Occipital lobe (tissue), 2 donors: Measurements from ENCODE around the gene SARDH. TPM values are rescaled to one million over a fixed set of nuclear protein-coding genes. Genes with fewer than 3 reads are reported as not detected.
"Not testable (repeated sequence)": the region's sequence is repeated elsewhere in the genome, so short reads cannot be mapped to it uniquely, and the experiment has no call there.

Experiments
- DNase-seq: peaks from one replicate; lab custom pipeline; 2025; lab: John Stamatoyannopoulos, UW
- total RNA-seq: library from RNA; depleted of rRNA; stranded (reverse); fragments of >200 nt; gene quantifications from one replicate; pipeline ENCODE4 v1.2.3, GENCODE V29; 2014

Gene SARDH
- total RNA-seq, 1 donor from 2014 or later = 2.5 TPM

DNA sequence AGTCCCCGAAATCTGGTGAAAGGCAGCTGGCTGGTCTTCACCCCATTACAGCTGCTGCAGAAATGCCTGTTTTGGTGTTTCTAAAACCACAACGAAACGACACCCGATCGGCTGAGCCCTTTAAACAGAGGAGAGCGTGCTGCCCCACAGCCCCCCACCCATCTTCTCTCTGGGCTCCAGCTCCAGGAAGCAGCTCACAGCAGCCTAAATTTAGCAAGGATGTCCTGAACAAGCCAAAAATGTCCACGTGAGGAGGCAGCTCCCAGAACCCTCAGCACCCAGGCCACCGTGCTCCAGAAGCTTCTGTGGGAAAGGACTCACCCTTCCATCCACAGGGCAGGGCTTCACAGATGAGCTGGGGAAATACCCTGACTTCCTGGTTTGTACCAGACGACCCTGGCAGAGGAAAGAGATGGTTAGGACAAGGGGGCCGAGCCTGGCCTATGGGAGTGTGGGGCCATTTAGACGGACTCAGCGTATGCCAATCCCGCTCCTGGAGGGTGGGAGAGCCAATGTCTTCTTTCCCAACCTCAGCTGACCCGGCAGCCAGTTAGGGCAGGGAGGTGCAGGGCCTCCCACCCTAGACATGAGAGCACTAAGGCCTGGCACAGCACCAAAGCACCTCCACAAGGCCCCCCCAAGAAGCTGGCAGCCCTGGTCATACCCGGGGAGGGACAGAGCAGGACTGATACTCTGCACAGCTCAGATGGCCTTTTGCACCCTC lies 39.1 kb upstream of the SARDH start:
- no peak for DNase-seq

DNA sequence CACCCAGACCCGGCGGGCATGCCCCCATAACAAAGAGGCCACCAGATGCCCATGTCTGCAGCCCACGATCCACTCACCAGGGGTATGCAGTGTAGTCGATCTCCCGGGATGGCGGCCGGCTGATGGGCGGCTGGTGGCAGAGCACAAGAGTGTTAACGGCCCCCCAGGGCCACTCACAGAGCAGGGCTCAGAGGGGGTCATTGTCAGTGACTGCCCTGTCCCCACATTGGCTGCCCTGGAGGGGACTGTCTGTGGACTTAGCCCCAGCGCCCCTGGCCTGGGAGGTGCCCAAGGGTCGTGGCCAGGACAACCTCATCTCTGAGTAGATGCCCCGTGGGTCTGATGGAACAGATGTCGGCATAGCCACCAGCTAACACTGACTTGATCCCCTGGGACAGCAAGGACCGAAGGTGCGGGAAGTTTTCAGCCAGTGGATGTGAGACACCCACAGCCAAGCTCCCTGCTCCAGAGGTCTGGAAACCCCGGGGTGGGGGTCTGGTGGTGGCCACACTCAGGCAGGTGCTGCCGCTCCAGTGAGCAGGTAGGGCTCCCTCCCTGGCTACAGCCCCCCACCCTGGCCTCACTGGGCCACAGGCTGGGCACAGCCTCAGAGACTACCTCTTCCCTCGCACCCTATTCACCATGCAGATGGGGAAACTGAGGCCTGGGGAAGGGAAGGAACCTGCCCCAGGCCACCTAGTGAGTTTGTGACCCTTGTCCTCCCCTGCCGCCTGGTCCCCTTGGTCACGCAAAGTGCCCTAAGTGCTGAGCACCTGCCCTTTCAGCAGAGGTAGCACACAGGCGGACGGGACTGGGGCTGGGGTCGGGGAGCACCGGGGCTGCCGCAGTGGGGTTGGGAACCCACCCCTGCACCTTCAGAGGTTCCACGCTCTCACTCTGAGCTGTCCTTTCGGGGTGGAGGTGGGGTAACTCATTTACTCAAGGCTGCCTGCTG lies 38.1 kb upstream of the SARDH start:
- DNase-seq = no peak

DNA sequence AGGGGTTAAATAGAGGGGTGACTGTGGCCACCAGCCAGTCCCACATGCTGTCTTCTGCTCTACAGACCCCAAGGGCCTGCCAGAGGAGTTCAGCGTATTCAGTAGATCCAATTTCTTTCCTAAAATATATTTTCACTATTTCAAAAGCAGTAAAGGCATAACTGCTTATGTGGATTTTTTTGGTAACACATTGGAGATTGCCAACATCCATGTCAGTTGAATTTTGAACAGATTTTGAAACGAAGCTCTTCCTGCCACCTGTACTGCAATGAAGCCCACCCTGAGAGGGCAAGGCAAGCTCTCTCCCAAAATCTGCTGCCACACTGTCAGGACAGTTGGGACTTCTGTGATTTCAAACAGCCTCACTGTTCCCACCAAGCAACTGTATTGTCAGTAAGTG lies 37.1 kb upstream of the SARDH start:
- no peak for DNase-seq

DNA sequence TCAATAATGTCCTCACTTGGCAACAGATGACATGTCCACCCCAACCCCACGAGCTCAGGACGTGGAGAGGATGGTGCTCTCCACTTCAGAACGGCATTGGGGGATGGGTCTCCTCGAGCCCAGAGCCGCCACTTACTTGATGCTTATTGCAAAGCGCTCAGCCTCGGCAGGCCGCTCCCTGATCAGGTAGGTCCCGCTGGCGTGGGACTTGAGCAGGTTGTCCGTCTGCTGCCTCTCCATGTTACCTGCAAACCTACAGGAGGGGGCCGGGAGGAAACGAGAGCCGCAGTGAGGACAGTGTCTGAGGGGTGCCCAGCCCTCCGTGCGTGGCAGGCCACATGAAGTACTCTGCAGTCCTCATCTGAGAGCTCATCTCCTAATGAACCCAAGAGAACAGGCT lies 36.6 kb upstream of the SARDH start:
- DNase-seq = no peak

DNA sequence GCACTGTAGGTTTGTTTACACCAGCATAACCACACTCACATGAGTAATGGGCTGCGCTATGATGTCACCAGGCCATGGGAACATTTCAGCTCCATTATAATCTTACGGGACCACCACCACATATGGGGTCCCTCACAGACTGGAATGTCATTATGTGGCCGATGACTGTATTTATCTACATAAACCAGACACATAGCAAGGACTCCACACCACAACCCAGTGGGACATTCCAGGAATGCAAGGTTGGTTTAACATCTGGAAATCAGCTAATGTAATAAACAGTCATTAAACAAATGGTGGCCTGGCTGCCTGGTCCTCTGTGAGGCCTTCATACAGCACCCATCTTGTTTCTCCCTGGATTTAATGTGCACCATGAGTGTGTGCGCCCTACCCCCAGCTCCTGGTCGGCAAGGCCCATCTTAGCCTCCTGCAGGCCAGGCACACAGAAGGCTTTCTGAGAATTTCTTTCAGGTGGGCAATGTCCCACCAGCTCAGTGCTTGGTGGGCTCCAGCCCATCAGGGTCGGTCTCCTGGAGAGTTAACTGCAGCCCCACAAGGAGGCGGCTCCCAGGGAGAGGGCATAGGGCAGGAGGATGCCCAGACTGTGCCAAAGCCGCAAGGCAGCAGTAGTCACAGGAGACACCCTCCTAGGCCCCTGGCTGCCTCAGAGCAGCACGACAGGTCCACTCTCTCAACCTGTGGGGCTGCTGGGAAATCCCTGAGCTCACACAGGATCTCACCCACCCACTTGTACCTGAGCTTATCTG lies 35.9 kb upstream of the SARDH start:
- DNase-seq = no peak

DNA sequence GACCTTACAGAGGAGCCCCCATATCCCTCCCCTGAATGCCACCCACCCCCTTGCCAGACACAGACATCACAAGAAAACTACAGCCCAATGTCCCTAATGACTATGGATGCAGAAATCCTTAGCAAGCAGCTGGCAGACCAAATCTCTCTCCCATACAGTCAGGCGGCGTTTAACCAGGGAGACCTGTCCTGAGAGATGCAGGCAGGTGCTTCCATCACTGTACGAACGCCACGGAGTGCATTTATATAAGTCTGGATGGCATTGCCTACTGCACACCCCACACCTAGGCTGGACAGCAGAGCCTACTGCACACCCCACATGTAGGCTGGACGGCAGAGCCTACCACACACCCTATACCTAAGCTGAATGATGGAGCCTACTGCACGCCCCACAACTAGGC lies 34.4 kb upstream of the SARDH start:
- DNase-seq = no peak

DNA sequence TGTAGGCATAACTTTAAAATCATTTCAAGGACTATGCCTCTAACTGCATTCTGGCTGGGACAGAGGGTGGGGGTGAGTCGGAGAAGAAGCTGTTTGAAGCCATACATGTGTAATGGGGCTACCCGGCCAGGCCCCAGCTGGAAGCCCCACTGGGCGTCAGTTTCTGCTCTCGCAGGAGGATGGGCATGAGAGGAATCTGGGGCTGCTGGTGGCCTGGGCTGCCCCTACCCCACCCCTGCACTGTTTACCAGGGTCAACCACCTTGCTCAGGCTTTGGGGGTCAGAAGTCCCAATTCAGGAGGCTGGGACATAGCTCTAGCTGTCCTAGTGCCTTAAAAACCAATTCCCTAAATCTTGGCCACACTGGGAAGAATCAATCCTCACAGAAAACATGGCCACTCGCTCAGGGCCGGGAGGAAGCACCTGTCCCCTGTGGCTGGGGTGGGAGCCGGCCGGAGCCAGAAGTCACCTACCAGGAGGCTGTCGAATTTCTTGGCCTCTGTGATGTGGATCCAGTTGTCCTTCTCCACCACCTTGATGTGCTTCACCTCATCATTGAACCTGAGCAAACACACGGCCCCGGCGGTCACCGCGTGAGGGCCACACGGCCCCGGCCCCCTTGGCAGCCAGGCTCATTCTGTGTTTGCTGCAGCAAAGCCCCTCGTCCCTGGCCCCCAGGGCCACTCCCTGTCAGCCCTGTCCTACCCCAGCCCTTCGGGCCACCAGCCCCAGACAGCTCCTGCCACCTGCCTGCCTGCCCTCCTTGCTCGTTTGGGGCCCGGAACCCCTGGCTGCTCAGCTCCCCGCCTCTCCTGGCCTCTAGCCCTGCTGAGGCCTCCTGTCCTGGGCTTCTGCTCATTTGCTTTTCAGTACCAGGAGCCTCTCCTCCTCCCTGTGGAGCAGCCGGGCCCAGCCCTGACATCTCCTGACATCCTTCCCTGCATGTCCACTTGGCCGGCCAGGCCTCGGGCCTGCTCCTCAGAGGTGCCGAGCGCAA lies 33.6 kb upstream of the SARDH start:
- DNase-seq = no peak

DNA sequence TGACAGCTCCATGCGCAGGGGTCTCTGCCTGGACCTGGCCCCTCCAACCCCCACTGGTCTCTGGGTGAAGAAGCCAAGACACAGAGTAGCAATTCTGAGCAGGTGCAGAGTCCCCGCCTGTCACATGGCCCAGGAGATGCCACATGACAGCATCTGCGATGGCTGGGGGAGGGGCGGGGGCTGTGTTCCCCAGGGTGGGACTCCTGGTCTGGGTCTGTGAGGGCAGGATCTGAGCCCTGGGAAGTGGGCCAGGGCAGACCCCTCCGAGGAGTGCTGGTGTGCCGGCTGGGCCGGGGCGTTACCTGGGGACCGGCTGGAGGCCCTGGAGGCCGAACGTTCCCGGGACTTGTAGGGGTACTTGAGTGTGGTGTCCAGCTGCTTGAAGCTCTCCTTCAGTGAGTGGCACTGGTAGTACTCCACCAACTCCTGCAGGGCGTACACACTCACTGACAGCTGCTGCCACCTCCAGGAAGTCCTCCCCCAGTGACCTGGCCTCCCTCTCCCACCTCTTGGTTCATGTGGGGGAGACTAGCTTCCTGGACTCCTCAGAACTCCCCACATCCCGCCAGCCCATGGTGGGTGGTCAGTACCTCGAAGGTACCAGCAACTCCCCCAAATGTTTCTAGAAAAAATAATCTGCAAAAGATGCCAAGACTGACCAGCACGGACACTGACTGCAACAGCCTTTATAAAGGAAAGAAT lies 32.1 kb upstream of the SARDH start:
- no peak for DNase-seq

DNA sequence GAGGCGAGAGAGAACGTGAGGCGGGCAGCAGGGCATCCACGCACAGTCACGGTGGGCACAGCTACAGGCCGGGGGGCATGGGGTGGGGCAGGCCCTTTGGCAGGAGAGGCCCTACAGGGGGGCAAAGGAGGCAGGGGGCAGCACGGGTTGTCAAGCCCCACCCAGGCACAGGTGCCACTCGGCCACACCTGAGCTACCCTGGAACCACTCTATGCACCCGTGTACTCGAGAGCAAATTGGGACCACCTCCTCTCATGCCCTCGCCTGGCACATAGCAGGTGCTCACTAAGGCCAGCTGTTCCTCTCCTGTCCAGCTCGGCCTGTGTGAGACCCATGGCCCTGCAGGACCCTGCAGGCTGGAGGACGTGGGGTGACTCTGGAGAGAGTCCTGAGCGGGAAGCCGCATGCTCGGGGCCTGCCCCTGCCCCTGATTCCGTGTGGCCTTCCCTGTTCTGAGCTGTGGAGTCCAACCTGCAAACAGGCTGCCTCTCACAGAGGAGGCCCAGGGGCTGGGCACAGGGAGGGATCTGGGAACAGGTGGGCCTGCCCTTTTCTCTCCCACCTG lies 31.4 kb upstream of the SARDH start:
- DNase-seq = no peak

DNA sequence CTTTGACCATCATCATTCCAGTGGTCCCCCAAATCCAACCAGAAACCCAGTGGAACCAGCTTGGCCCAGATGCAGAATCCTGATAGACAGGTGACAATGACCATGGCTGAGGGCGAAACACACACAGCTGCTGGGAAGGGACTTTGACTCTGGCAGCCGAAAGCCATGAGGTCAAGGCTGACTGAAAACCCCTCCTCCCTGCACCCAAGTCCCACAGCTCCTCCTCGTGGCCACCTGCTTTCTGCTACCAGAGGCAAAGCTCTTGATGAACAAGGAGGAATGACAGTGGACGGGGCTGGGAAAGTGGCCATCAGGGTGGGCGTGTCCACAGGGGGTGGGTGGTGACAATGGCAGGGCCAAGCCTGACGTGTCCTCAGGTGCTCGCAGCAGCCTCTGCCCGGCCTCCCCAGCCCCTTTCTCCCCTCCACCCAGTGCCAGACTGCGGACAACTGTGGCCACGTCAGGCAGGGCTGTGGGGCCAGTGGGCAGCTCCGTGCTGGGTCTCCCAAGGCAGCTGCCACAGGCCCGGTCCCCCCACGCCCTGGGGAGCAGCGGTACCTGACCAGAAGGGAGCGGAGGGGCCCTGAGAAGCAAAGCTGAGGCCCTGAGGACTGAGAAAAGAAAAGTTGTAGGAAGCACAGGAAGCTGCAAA lies 30.8 kb upstream of the SARDH start:
- DNase-seq = no peak

DNA sequence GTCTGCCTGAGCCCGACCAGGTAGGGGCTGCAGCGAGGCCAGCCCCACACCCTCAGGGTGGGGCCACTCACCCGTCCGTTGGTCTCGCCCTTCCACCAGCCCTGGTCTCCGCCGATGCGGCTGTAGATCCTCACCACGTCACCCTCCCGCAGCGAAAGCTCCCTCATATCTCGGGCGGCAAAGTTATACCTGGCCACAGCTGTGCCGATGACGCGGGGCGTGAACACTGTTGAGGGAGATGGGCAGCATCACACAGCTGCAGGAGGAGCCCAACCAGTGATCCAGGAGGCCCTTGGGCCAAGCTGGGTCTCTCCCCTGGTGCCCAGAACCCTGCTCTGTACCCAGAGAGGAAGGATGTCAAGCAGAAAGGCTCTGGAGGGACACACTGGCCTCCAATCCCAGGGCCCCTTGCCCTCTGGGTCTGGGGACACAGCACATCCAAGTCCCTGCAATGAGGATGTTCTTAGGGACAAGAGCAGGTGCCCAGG lies 30.3 kb upstream of the SARDH start:
- DNase-seq = no peak

DNA sequence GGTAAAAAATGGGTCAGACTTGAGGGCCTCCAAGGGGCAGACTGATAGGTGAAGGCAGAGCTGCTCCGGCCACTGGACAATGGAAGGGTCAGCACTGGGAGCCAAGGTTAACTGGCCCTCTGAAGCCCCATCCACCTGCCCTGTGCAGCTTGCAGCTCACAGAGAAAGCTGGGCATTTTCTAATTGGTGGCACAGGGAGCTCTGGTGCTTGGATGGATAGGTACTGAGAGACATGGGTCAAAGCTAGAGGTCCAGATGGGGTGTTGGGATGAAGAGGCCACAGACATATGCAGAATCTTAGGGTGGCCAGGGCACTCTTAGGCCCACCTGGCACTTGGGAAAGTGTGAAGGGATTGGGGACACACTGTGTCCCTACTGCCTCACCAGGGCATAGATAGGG lies 29.5 kb upstream of the SARDH start:
- no peak for DNase-seq

DNA sequence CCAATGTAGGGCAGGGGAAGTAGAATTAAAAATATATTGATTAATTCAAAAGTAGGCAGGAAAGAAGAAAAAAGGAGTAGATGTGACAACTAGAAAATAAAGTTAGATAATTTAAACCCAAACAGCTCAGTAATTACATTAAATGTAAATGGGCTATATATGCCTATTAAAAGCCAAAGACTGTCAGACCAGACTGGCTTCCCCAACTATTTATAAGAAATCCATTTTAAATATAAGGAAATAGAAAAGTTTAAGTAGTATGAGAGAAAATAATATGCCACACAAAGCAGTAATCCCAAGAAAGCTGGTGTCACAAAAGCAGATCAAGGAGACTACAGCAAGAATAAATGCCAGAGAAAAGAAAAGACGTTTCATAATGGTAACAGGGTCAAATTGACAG lies 28.9 kb upstream of the SARDH start:
- DNase-seq = no peak

DNA sequence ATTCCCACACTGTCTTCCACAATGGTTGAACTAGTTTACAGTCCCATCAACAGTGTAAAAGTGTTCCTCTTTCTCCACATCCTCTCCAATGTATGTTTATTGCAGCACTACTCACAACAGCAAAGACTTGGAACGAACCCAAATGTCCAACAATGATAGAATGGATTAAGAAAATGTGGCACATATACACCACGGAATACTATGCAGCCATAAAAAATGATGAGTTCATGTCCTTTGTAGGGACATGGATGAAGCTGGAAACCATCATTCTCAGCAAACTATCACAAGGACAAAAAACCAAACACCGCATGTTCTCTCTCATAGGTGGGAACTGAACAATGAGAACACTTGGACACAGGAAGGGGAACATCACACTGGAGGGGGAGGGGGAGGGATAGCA lies 28.1 kb upstream of the SARDH start:
- DNase-seq = not testable (repeated sequence)

DNA sequence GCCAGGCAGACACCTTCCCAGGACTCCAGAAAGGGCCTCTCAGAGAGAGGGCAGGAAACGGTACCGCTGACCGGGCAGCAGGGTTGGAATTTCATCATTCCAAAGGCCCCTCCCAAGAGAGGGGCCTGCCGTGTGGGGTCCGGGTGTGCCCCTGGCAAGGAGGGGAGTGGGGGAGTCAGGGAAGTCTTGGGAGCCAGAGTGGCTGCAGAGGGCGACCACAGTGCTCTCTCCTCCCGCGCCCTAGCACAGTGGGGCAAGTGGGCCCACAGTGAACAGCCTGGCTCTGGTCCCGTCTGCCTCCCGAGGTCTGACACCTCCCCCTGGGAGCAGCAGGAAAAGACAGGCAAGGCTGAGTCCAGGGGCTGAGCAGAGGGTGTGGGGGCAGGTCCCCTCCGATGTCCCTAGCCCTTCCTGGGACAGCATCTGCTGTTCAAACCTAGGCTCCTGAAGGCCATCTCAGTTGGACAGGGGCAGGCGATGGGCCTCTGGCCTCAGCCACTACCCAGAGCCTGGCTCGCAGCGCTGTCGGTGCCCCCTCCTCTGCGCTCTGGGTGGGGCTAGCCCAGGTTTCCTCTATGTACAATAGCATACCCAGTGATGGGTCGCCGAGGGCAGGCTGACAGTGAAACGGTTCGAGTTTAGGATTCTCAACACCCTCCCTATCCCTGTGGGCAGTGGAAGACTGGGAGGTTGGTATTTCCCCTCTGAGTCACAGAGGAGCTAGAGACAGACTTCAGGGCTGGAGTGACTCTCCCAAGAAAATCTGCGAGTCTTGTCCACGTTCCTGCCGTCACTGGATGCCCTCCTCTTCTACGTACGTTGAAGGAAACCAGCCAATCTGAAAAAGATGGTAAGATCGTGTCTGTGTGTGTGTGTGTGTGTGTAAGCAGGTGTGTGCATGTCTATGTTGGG lies 25.4 kb upstream of the SARDH start:
- DNase-seq = no peak

DNA sequence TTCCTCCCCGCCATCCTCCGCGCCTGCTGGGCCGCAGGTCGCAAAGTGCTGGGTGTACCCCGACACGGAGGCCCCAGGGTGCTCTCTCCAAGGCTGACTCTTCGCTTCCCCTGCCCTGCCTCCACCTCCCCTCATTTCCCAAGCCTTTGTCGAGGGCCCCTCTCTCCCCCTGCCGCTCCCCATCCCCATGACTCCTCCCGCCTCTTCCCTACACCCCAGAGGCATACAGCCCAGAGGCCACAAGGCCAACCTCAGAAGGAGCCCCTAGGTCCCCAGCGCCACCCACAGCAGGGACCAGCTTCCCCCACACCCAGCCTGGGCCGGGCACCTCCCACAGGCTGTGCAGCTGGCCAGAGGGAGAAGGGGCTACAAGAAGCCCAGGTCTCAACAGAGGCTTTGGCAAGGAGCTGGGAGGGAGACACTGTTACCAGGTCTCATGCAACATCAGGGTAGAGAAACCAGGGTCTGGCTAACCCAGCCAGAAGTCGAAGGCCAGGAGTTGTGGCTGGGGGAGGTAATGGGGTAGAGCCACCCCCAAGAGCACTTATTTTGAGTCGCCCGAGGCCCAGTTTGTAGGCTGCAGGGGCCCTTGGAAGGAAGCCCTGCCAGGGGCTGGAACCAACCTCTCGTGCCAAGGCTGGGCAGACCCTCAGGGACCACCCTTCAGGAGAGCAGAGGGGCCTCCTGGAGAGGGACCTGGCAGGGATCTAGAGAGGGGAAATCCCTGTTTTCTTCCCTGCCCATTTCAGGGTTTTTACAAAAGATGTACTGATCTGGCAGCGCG lies 24.5 kb upstream of the SARDH start:
- no peak for DNase-seq

DNA sequence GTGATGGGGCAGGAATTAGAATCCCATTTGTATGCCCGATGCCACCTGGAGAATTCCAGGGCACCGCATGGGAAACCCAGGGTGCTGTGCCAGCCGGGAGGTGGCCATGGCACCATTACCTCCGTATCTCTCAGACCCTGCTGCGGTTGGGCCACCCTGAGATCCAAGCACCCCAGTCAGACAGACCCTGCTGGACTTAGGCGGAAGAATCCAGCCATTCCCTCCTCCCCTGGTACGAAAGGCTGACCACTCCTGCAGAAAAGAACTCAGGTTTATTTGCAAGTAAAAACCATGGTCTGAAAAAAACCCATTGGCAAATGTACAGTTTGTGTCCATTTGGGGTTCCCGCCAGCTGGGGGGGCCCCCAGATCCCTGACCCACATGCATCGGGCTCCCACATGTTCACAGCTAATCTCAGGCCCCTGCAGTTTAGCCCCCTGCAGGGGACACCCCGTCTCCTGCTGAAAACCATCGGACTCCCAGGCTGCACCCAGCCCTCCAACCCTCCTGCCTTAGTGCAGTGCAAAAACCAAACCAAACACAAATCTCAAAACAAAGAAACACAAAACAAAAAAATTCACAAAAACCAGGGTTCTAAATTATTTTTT lies 23.6 kb upstream of the SARDH start:
- no peak for DNase-seq
